Liver (tissue), 9 donors: ENCODE measurements around the gene ZFP64. TPM values are rescaled to one million over a fixed set of nuclear protein-coding genes. Genes with fewer than 3 reads are reported as not detected.

Experiments
- DNase-seq: peaks from one replicate; pipeline ENCODE4 v3.0.0-alpha.2; 2017; ENCODE audit warnings: low spot score
- H3K27ac ChIP-seq, 2 donors: one replicate each; pipeline ENCODE4 v1.7.0; 2013; ENCODE audit warnings: inconsistent platforms in 2 of 2, low read length in 2 of 2, control low read depth in 1 of 2, low read depth in 1 of 2, mild to moderate bottlenecking in 1 of 2
- H3K27me3 ChIP-seq, 4 donors: one replicate each; pipeline versions ENCODE4 v1.6.1 to v1.7.0; 2013; ENCODE audit warnings: low read length in 3 of 4, inconsistent platforms in 1 of 4, mild to moderate bottlenecking in 1 of 4, moderate library complexity in 1 of 4; ENCODE audit not compliant: control insufficient read depth in 4 of 4, insufficient read depth in 4 of 4
- H3K36me3 ChIP-seq, 4 donors: one replicate each; pipeline versions ENCODE4 v1.6.1 to v1.7.0; 2013; ENCODE audit warnings: low read length in 3 of 4, mild to moderate bottlenecking in 3 of 4, low read depth in 1 of 4, moderate library complexity in 1 of 4; ENCODE audit not compliant: control insufficient read depth in 4 of 4, insufficient read depth in 3 of 4
- H3K4me1 ChIP-seq, 4 donors: one replicate each; pipeline versions ENCODE4 v1.6.1 to v1.7.0; 2013; ENCODE audit warnings: low read length in 3 of 4, mild to moderate bottlenecking in 3 of 4, moderate library complexity in 1 of 4; ENCODE audit not compliant: control insufficient read depth in 4 of 4, insufficient read depth in 4 of 4
- H3K4me3 ChIP-seq, 3 donors: one replicate each; pipeline versions ENCODE4 v1.6.1 to v1.7.0; 2013; ENCODE audit warnings: low read length in 3 of 3, control low read depth in 1 of 3, low read depth in 1 of 3, mild to moderate bottlenecking in 1 of 3
- H3K9ac ChIP-seq, 2 donors: one replicate each; pipeline ENCODE4 v1.7.0; 2013; ENCODE audit warnings: low read length in 2 of 2, mild to moderate bottlenecking in 2 of 2, moderate library complexity in 2 of 2, control low read depth in 1 of 2, low read depth in 1 of 2
- H3K9me3 ChIP-seq, 4 donors: one replicate each; pipeline versions ENCODE4 v1.6.1 to v1.7.0; 2013; ENCODE audit warnings: low read length in 3 of 4; ENCODE audit not compliant: control insufficient read depth in 4 of 4
- EGR1 ChIP-seq, 2 donors: IDR thresholded peaks; 2 replicates each; pipeline ENCODE4 v1.6.1; 2016 to 2018; ENCODE audit warnings: antibody characterized with exemption in 2 of 2, low read depth in 2 of 2
- FOXA1 ChIP-seq: IDR thresholded peaks from 2 replicates; pipeline ENCODE4 v1.6.1; 2016; ENCODE audit warnings: antibody characterized with exemption
- FOXA2 ChIP-seq: IDR thresholded peaks from 2 replicates; pipeline ENCODE4 v1.6.1; 2016; ENCODE audit warnings: antibody characterized with exemption
- HNF4A ChIP-seq, 2 donors: conservative IDR thresholded peaks; 2 replicates each; pipeline ENCODE4 v1.6.1; 2016; ENCODE audit warnings: antibody characterized with exemption in 2 of 2, mild to moderate bottlenecking in 2 of 2
- JUND ChIP-seq, 2 donors: IDR thresholded peaks; 2 replicates each; pipeline ENCODE4 v1.6.1; 2016; ENCODE audit warnings: antibody characterized with exemption in 2 of 2
- RAD21 ChIP-seq, 2 donors: IDR thresholded peaks; 2 replicates each; pipeline ENCODE4 v1.6.1; 2016; ENCODE audit warnings: antibody characterized with exemption in 2 of 2, mild to moderate bottlenecking in 2 of 2
- RXRA ChIP-seq, 2 donors: IDR thresholded peaks; 2 replicates each; pipeline ENCODE4 v1.6.1; 2017 to 2018; ENCODE audit warnings: antibody characterized with exemption in 2 of 2, mild to moderate bottlenecking in 1 of 2
- SP1 ChIP-seq: IDR thresholded peaks from 2 replicates; pipeline ENCODE4 v1.6.1; 2018; ENCODE audit warnings: antibody characterized with exemption, mild to moderate bottlenecking
- YY1 ChIP-seq: IDR thresholded peaks from 2 replicates; pipeline ENCODE4 v1.6.1; 2016; ENCODE audit warnings: antibody characterized with exemption, mild to moderate bottlenecking
- WGBS: extraction: QIAGEN DNeasy Blood & Tissue Kit; methylation state at CpG from one replicate; pipeline ENCODE4 v1.1.7; 2013; 5-methylcytosine and 5-hydroxymethylcytosine counted together
- polyA plus RNA-seq, 2 donors: library from polyadenylated mRNA; stranded (reverse) in 1 of 2; unstranded in 1 of 2; fragments of 200-250 nt in 1 of 2; fragments of >200 nt in 1 of 2; fragmentation: Nextera tagmentation in 1 of 2; extraction: Ambion mirVana in 1 of 2; gene quantifications; one replicate each; pipeline versions ENCODE4 v1.2.1 to v1.2.3, GENCODE V29; 2013 to 2015
- total RNA-seq, 2 donors: library from RNA; depleted of rRNA; stranded (reverse); fragments of >200 nt; gene quantifications; one replicate each; pipeline ENCODE4 v1.2.3, GENCODE V29; 2014
- TF ChIP-seq, protein P1 (sequence below): IDR thresholded peaks from 2 replicates; pipeline ENCODE4 v1.6.1; 2016; ENCODE audit warnings: antibody characterized with exemption
- TF ChIP-seq, protein P2 (sequence below): fragments of 150-350 bp; IDR thresholded peaks from 2 replicates; pipeline ENCODE4 v1.5.1; 2017; ENCODE audit warnings: improper control_type of control experiment, low read depth, low read length; ENCODE audit not compliant: missing input control
- TF ChIP-seq, protein P3 (sequence below): IDR thresholded peaks from 2 replicates; pipeline ENCODE4 v1.6.1; 2016; ENCODE audit warnings: antibody characterized with exemption
- donor health status: healthy.
- donor health status: healthy.
- donor health status: healthy.
- donor health status: healthy.
- donor health status: healthy.

The ZFP64 gene
- total and polyA plus RNA-seq, 4 donors = 3.2 to 6.3 (median 4.9) TPM

DNA sequence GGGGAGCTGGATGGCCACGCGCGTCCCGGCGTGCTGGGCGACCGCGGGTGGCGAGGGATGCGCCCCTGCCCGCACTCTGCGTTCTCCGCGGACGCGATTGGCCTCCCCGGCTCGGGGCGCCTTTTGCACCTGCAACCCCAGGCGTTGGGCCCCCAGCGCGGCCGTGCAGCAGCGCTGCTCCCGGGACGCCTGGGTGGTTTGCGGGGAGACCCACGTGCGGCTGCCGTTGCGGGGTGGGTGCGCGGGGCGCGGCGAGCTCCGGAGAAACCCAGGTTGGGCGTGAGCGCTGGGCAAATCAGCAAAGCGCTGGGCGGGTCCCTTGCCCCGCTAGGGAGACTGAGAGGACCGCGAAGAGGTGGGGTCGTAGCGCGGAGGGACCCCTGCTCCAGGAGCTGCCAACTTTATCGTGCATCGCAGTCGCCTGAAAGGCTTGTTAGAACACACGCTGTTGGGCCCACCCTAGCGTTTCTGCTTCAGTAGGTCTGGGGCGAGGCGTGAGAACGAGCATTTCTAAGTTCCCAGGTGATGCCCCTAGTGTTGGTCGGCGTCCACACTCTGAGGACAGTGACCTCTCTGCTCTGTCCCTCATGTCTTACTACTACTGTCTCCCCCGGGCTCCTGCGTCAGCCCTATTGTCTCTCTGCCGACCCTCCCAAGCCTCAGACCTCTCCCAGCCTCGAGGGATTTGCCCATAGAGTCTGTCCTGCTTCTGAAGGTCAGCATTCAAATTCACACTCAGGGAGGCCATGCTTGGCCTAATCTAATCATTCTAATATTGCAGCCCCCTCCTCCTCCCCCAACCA, 538 bp upstream of the ZFP64 start:
- DNase-seq = peak; percentile 46
- WGBS = under 1% methylated on average over 61 of the region's 61 CpGs
- Histone ChIP-seq H3K27me3 (no peaks in the 10 kb centered on the region), H3K9me3 (no peaks in the 10 kb centered on the region), H3K27ac (peak overlapping the region; percentile 80 to 95), H3K36me3 (no peaks in the 10 kb centered on the region), H3K4me1 (peaks cover 5 to 17% (median 11%) of the 10 kb centered on the region in 4 donors), H3K4me3 (peak overlapping the region; percentile 70 to 88 (median 86)), H3K9ac (peak overlapping the region in 1 of 2 donors; percentile 69)
- TF ChIP-seq, protein P1, sequence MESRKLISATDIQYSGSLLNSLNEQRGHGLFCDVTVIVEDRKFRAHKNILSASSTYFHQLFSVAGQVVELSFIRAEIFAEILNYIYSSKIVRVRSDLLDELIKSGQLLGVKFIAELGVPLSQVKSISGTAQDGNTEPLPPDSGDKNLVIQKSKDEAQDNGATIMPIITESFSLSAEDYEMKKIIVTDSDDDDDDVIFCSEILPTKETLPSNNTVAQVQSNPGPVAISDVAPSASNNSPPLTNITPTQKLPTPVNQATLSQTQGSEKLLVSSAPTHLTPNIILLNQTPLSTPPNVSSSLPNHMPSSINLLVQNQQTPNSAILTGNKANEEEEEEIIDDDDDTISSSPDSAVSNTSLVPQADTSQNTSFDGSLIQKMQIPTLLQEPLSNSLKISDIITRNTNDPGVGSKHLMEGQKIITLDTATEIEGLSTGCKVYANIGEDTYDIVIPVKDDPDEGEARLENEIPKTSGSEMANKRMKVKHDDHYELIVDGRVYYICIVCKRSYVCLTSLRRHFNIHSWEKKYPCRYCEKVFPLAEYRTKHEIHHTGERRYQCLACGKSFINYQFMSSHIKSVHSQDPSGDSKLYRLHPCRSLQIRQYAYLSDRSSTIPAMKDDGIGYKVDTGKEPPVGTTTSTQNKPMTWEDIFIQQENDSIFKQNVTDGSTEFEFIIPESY = no peak
- no peak for TF ChIP-seq EGR1 (IDR thresholded peaks at IDR 0.05; ENCODE audit: low read depth in 2 of 2)
- no peak for TF ChIP-seq YY1
- TF ChIP-seq, protein P2, sequence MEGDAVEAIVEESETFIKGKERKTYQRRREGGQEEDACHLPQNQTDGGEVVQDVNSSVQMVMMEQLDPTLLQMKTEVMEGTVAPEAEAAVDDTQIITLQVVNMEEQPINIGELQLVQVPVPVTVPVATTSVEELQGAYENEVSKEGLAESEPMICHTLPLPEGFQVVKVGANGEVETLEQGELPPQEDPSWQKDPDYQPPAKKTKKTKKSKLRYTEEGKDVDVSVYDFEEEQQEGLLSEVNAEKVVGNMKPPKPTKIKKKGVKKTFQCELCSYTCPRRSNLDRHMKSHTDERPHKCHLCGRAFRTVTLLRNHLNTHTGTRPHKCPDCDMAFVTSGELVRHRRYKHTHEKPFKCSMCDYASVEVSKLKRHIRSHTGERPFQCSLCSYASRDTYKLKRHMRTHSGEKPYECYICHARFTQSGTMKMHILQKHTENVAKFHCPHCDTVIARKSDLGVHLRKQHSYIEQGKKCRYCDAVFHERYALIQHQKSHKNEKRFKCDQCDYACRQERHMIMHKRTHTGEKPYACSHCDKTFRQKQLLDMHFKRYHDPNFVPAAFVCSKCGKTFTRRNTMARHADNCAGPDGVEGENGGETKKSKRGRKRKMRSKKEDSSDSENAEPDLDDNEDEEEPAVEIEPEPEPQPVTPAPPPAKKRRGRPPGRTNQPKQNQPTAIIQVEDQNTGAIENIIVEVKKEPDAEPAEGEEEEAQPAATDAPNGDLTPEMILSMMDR = peak; percentile 22
- TF ChIP-seq FOXA2 = no peak
- no peak for TF ChIP-seq RAD21 (IDR thresholded peaks at IDR 0.05)
- TF ChIP-seq JUND (IDR thresholded peaks at IDR 0.05) = no peak
- TF ChIP-seq RXRA (IDR thresholded peaks at IDR 0.05) = peak; percentile 41 to 71

DNA sequence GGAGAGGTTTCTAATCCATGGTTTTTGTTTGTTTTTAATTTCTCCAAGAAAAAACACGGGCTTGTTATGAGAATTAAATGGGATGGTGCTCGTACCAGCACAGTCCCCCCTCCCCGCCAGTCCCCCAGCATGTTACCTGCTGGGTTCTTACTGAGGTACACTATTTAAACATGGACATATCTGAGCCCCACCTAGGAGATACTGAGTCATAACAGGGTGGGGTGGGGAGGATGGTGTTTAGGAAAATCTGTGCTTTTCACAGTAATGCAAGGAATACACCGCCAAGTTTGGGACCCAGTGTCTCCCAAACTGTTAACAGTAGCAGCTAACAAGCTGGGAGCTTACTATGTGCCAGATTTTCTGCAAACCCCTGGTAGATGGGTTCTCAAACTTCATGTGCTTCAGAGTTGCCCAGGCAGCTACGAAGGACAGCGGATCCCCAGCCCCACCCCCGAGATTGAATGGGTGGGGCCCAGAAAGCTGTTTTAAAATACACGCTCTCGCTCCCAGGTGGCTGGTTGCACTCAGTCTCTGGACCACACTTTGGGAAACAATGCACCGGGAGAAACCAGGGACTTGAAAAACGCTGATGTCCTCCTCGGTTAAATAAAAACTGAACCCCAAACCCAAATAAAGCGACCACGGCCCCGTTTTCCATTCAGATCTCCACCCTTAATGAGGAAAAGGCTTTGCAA, 995 bp downstream of the ZFP64 start:
- 18% methylated on average over 15 of the region's 15 CpGs for WGBS
- DNase-seq = no peak
- H3K27me3 ChIP-seq = no peaks in the 10 kb centered on the region
- H3K4me3 ChIP-seq = peak overlapping the region; percentile 70 to 95 (median 86)
- peaks cover 5 to 17% (median 11%) of the 10 kb centered on the region in 4 donors for H3K4me1 ChIP-seq
- H3K36me3 ChIP-seq = peaks cover 0 to 5% (median 3%) of the 10 kb centered on the region in 4 donors
- no peaks in the 10 kb centered on the region for H3K9me3 ChIP-seq
- no peak for TF ChIP-seq FOXA1
- TF ChIP-seq, protein P3, sequence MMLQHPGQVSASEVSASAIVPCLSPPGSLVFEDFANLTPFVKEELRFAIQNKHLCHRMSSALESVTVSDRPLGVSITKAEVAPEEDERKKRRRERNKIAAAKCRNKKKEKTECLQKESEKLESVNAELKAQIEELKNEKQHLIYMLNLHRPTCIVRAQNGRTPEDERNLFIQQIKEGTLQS = no peak
- no peak for TF ChIP-seq YY1
- TF ChIP-seq, protein P1 = no peak
- TF ChIP-seq SP1 = no peak
- TF ChIP-seq HNF4A (conservative IDR thresholded peaks at IDR 0.05) = no peak
- H3K9ac ChIP-seq = peak overlapping the region in 1 of 2 donors; percentile 69
- H3K27ac ChIP-seq = peak overlapping the region in 1 of 2 donors; percentile 80
